Measurements from ENCODE around the gene JAM2.

DNA sequence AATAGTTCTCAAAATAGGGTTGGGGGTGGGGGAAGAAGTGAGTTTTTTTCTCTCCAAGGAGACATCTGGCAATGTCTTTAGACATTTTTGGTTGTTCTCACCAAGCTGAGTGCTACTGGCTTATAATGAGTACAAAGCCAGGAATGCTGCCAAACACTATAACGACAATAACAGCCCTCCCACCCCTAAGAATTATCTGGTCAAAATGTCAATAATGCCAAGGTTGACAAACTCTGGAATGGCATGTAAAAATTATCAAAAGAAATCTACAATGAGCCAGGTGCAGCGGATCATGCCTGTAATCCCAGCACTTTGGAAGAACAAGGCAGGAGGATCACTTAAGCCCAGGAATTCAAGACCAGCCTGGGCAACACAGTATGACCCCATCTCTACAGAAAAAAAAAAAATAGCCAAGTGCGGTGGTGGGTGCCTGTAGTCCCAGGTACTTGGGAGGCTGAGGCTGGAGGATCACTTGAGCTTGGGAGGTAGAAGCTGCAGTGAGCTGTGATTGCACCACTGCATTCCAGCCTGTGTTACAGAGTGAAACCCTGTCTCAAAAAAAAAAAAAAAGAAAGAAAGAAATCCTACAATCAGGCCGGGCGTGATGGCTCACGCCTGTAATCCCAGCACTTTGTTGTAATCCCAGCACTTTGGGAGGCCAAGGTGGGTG lies 93.2 kb downstream of the JAM2 start:
- TF ChIP-seq, protein P1, sequence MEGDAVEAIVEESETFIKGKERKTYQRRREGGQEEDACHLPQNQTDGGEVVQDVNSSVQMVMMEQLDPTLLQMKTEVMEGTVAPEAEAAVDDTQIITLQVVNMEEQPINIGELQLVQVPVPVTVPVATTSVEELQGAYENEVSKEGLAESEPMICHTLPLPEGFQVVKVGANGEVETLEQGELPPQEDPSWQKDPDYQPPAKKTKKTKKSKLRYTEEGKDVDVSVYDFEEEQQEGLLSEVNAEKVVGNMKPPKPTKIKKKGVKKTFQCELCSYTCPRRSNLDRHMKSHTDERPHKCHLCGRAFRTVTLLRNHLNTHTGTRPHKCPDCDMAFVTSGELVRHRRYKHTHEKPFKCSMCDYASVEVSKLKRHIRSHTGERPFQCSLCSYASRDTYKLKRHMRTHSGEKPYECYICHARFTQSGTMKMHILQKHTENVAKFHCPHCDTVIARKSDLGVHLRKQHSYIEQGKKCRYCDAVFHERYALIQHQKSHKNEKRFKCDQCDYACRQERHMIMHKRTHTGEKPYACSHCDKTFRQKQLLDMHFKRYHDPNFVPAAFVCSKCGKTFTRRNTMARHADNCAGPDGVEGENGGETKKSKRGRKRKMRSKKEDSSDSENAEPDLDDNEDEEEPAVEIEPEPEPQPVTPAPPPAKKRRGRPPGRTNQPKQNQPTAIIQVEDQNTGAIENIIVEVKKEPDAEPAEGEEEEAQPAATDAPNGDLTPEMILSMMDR (IDR thresholded peaks at IDR 0.05): no peak
- TF ChIP-seq POLR2A (IDR thresholded peaks at IDR 0.05) (no peak), POLR2AphosphoS5 (IDR thresholded peaks at IDR 0.05; ENCODE audit: insufficient read depth in 1 of 2, low read depth in 1 of 2) (no peak)

Data from vagina (tissue), 2 donors.